Duodenal mucosa (tissue), 2 donors: Measurements from ENCODE around the gene SPACDR.
A peak's percentile ranks its signal among the peaks of the same experiment; 100 is the strongest.
"Not testable (repeated sequence)": the region's sequence is repeated elsewhere in the genome, so short reads cannot be mapped to it uniquely, and the experiment has no call there.

Experiments
- H3K27ac ChIP-seq: one replicate; pipeline ENCODE4 v1.7.0; 2013; ENCODE audit warnings: low read depth, low read length
- H3K27me3 ChIP-seq, 2 donors: one replicate each; pipeline ENCODE4 v1.7.0; 2013; ENCODE audit warnings: low read length in 2 of 2, control low read depth in 1 of 2; ENCODE audit not compliant: insufficient read depth in 2 of 2, control insufficient read depth in 1 of 2
- H3K36me3 ChIP-seq, 2 donors: one replicate each; pipeline ENCODE4 v1.7.0; 2013; ENCODE audit warnings: low read length in 2 of 2, control low read depth in 1 of 2; ENCODE audit not compliant: insufficient read depth in 2 of 2, control insufficient read depth in 1 of 2
- H3K4me1 ChIP-seq, 2 donors: one replicate each; pipeline ENCODE4 v1.7.0; 2013; ENCODE audit warnings: low read length in 2 of 2, control low read depth in 1 of 2; ENCODE audit not compliant: insufficient read depth in 2 of 2, control insufficient read depth in 1 of 2
- H3K4me3 ChIP-seq, 2 donors: one replicate each; pipeline ENCODE4 v1.7.0; 2013; ENCODE audit warnings: low read length in 2 of 2, low read depth in 1 of 2
- H3K9ac ChIP-seq, 2 donors: one replicate each; pipeline ENCODE4 v1.7.0; 2013; ENCODE audit warnings: low read length in 2 of 2, low read depth in 1 of 2
- H3K9me3 ChIP-seq, 2 donors: one replicate each; pipeline ENCODE4 v1.7.0; 2013; ENCODE audit warnings: low read length in 2 of 2, control low read depth in 1 of 2; ENCODE audit not compliant: control insufficient read depth in 1 of 2

SPACDR gene

DNA sequence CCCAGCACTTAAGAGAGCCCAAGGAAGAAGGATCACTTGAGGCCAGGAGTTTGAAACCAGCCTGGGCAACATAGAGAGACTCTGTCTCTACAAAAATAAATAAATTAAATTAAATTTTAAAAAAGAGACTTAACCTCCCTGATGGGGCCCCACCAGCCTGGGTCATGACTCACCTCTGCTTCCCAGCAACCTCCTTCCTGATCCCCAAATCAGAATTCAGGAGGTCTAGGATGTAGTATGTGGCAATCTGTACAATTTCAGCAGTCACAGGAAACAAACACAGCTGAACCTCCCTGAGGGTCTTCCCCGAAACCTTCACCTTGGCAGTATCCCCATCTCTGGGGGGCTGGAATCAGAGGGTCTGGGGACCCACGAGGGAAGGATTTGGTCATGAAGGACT lies 18.0 kb downstream of the SPACDR start:
- H3K4me3 ChIP-seq = no peak overlapping the region
- H3K9me3 ChIP-seq = no peaks in the 10 kb centered on the region
- H3K27me3 ChIP-seq = no peaks in the 10 kb centered on the region
- no peak overlapping the region for H3K9ac ChIP-seq
- no peaks in the 10 kb centered on the region for H3K36me3 ChIP-seq
- no peak overlapping the region for H3K27ac ChIP-seq
- peaks cover 10 to 14% of the 10 kb centered on the region in 2 donors for H3K4me1 ChIP-seq

DNA sequence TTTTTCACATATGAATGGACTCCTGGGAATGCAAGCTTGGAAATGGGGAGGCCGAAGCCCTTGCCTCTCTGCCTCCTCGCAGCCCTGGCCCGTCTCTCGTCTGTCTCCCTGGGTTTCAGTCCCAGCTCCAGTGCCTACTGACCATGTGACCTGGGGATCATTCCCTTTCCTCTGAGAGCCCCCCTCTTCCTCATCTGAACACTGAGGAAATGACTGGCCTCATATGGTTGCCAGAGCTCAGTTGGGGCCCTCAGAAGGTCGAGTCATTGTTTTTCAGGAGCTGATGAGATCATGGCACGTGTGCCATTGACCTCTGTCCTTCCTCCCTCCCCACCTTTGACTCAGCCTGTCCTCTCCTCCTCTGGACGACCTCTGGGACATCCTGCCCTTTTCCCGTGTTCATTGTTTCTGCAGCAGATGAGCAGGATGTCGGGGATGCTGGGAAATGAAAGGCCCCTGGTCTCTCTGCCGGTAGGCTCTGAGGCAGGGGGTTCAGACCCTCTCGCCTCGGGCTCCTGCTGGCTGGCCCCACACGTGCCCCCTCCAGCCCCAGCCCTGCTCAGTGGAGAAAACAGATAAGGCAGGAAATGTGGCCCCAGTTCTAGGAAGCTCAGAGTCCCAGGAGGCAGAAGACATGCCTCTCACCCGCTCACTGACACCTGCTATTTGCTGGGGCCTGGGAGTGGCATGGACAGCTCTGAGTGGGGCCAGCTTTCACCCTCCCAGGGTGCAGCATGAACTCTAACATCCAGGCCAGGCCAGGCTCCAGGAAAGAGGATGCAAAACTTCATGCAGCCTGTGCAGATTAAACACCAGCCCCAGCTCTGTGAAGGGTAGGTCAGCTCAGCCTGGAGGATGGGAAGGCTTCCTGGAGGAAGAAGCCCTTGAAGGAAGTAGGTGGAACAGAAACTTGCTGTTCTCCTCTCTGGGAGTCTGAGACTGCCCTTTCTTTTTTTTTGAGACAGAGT lies 19.5 kb downstream of the SPACDR start:
- no peaks in the 10 kb centered on the region for H3K27me3 ChIP-seq
- no peak overlapping the region for H3K9ac ChIP-seq
- H3K4me1 ChIP-seq = peaks cover 10 to 11% of the 10 kb centered on the region in 2 donors
- no peak overlapping the region for H3K27ac ChIP-seq
- no peaks in the 10 kb centered on the region for H3K9me3 ChIP-seq
- no peaks in the 10 kb centered on the region for H3K36me3 ChIP-seq
- no peak overlapping the region for H3K4me3 ChIP-seq

DNA sequence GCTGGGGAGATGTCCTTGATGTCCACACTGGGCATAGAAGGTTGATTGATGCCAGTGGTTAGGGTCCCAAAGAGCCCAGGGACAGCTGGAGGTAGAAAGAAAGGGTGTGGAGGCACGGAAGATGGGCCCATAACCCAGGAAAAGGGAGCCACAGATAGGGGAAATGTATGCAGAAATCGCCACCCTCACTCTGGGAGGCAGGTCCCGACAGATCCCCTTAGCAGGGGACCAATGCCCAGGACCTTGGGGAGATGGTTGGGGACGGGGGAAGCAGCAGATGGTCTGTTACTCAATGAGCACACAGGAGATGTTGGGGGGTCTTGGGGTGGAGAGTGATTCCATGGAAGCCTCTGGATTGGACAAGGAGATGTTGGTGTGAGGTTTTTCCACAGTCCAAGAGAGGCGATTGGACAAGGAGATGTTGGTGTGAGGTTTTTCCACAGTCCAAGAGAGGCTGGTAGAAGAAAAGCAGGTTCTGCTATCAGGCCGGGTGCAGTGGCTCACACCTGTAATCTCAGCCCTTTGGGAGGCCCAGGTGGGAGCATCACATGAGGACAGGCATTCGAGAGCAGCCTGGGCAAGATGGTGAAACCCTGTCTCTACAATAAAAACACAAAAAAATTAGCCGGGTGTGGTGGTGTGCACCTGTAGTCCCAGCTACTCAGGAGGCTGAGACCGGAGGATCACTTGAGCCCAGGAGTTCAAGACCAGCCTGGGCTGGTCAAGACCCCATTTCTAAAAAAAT lies 20.8 kb downstream of the SPACDR start:
- Histone ChIP-seq H3K27ac (no peak overlapping the region), H3K9me3 (no peaks in the 10 kb centered on the region), H3K9ac (no peak overlapping the region), H3K27me3 (no peaks in the 10 kb centered on the region), H3K4me3 (no peak overlapping the region), H3K4me1 (peaks cover 10 to 11% of the 10 kb centered on the region in 2 donors), H3K36me3 (no peaks in the 10 kb centered on the region)

DNA sequence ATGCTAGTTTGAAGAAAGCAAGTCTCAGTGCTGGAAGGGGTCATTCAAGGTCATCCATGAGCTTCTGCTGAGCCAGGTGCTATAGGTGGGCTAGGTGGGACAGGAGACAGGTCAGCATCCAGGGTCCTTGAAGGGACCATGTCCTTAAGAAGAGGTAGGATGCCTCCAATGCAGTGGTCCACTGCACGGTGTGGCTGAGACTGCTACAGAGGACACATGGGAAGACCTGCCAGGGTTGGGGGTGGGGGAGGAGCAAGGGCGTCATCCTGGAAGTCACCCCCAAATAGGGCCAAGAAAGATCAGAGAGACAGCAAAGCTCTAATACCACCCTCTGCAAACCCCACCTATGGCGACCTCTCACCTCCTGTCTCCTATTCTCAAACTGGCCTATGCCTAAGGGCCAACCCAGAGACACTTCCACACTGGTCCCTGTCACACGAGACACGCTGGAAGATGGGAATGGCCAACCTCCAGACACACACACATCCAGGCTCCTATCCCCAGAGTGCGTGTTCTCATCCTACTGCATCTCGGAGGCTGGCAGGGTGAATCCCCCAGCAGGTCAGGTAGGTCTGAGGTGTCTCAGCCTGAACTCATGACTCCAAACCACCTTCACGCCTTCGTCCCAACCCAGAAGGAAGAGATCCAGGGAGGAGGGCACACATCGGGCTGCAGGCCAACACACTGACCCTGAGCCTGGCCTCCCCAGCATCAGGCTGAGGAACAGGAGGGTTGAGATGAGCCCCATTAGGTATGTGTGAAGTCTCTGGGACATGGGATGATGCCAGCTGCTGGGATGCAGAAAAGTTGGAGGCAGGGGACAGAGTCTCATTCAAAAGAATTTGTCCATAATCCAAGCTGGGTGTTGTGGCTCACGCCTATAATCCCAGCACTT lies 22.2 kb downstream of the SPACDR start:
- Histone ChIP-seq H3K9ac (no peak overlapping the region), H3K27ac (no peak overlapping the region)

DNA sequence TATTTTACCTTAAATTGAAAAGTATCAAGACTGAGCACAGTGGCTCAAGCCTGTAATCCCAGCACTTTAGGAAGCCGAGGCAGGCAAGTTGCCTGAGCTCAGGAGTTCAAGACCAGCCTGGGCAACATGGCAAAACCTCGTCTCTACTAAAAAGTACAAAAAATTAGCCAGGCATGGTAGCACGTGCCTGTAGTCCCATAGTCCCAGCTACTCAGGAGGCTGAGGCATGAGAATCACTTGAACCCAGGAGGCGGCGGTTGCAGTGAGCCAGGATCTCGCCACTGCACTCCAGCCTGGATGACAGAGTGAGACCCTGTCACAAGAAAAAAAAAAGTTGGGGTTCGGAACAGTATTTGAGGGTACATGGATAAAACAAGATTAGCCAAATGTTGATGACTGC lies 24.8 kb downstream of the SPACDR start:
- not testable (repeated sequence) for H3K36me3 ChIP-seq, H3K4me3 ChIP-seq, H3K27me3 ChIP-seq, H3K9me3 ChIP-seq, H3K27ac ChIP-seq, H3K9ac ChIP-seq
- peaks cover 11% of the 10 kb centered on the region in 2 donors for H3K4me1 ChIP-seq

More for the DNA sequence above, 22.2 kb downstream of the SPACDR start:
- Histone ChIP-seq H3K27me3 (no peaks in the 10 kb centered on the region), H3K4me3 (no peak overlapping the region), H3K36me3 (no peaks in the 10 kb centered on the region), H3K9me3 (no peaks in the 10 kb centered on the region), H3K4me1 (peaks cover 10 to 11% of the 10 kb centered on the region in 2 donors)

DNA sequence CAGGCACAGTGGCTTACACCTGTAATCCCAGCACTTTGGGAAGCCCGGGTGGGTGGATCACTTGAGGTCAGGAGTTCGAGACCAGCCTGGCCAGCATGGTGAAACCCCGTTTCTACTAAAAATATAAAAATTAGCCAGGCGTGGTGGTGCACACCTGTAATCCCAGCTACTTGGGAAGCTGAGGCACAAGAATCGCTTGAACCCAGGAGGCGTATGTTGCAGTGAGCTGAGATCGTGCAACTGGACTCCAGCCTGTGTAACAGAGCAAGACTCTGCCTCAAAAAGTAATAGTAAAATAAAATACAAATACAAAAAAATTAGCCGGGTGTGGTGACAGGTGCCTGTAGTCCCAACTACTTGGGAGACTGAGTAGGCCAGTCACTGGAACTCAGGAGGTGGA lies 25.3 kb downstream of the SPACDR start:
- not testable (repeated sequence) for H3K27ac ChIP-seq, H3K9ac ChIP-seq, H3K9me3 ChIP-seq, H3K4me3 ChIP-seq, H3K27me3 ChIP-seq
- peaks cover 9 to 13% of the 10 kb centered on the region in 2 donors for H3K4me1 ChIP-seq
- H3K36me3 ChIP-seq = peaks cover 4 to 11% of the 10 kb centered on the region in 2 donors

DNA sequence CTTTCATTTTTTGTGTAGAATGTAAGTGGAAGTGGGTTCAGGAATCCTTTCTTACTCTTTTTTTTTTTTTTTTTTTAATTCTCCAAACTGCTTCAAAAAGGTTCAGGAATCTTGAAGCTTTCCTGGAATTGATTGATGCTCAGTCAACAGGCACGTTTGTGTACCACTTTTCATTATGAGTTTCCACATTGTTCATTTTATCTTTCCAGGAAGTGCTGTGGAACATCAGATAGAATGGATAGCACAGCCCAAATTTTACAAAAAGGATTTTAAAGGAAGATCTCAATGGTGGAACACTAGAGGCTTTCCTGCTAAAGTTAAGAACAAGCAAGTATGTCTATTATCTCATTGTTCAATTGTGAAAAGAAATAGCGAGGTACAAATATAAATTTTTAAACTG lies 25.9 kb downstream of the SPACDR start:
- no peak overlapping the region for H3K4me3 ChIP-seq
- H3K27me3 ChIP-seq = no peaks in the 10 kb centered on the region
- H3K9me3 ChIP-seq = no peaks in the 10 kb centered on the region
- peaks cover 9 to 17% of the 10 kb centered on the region in 2 donors for H3K4me1 ChIP-seq
- no peak overlapping the region for H3K9ac ChIP-seq
- H3K27ac ChIP-seq = no peak overlapping the region
- peaks cover 10 to 17% of the 10 kb centered on the region in 2 donors for H3K36me3 ChIP-seq

DNA sequence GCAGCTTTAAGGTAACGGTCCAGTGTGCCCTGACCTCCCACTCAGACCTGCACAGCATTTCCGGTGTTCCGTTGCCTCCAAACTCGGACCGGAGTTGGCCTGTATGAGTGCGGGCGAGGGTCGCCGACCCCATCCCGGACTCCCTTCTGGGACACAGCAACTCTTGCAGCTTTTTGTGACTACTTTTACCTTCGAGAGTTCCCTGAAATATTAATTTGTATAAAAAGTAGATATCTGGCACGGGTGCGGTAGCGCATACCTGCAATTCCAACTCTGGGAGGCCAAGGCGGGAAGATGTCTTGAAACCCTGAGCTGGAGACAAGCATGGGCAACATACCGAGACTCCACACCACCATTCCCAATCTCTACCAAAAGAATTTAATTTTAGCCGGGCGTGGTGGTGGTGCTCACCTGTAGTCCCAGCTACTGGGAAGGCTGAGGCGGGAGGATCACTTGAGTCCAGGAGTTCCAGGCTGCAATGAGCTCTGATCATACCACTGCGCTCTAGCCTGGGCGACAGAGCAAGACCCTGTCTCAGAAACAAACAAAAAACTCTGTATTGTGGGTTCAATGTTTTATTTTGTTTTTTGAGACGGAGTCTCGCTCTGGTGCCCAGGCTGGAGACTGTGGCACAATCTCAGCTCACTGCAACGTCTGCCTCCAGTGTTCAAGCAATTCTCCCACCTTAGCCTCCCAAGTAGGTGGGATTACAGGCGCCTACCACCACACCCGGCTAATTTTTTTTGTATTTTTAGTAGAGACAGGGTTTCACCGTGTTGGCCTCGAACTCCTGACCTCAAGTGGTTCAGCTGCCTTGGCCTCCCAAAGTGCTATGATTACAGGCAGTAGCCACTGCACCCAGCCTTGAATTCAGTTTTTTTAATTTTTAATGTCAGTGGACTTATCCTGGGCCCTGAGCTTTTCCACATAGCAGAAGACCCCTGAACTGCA lies 26.6 kb downstream of the SPACDR start:
- H3K9me3 ChIP-seq = no peaks in the 10 kb centered on the region
- H3K4me3 ChIP-seq = peak overlapping the region; percentile 76 to 87
- no peaks in the 10 kb centered on the region for H3K27me3 ChIP-seq
- H3K9ac ChIP-seq = peak overlapping the region in 1 of 2 donors; percentile 83
- H3K36me3 ChIP-seq = peaks cover 15 to 23% of the 10 kb centered on the region in 2 donors
- H3K27ac ChIP-seq = no peak overlapping the region
- peaks cover 13 to 18% of the 10 kb centered on the region in 2 donors for H3K4me1 ChIP-seq
